ENCODE results near the gene B3GALNT1.
A peak's percentile ranks its signal among the peaks of the same experiment; 100 is the strongest.
"Not testable (repeated sequence)": the region's sequence is repeated elsewhere in the genome, so short reads cannot be mapped to it uniquely, and the experiment has no call there.

The B3GALNT1 gene

DNA sequence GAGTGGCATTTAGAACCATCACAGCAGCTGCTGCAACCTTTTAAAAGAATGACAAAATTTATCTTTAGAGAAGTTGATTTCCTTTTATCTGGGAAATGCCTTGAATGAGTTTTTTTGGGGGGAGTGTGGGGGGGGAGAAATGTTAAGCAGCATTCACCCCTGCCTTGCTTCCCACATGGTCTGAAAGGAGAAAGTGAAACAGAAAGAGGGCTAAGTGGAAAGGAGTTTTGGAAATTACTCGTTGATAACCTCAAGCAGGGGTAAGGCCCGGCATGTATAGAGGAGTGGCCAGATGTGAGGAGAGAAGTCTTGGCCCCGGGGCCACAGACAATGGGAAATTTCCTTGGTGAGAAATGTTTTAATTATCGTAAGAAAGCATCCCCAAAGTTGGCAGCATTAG is 23.5 kb downstream of the B3GALNT1 start:
- no peak for DNase-seq (ENCODE audit: low spot score)

GRCh38 chr3:161073181-161073580 is 32.0 kb downstream of the B3GALNT1 start:
- no peak for DNase-seq (ENCODE audit: low spot score)

GRCh38 chr3:161072751-161073150 is 32.4 kb downstream of the B3GALNT1 start:
- no peak for DNase-seq (ENCODE audit: low spot score)

DNA sequence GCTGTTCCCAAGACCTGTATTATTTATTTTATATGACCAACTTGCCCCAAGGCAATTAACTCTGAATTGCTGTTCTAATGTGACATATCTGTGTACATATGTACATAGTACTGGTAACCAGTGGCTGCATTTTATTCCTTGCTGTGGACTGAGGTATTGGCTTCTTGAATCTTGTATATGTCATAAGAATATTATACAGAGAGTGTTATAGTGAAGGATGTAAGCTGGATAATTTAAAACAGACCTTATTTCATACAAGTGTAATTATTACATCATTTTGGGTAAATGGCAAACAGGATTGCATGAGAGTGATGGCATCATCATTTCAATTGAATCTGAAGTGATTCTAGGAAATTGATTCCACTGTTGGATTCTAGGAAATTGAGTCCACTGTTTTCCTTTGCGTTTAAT is 32.9 kb downstream of the B3GALNT1 start:
- DNase-seq (ENCODE audit: low spot score), result no peak

DNA sequence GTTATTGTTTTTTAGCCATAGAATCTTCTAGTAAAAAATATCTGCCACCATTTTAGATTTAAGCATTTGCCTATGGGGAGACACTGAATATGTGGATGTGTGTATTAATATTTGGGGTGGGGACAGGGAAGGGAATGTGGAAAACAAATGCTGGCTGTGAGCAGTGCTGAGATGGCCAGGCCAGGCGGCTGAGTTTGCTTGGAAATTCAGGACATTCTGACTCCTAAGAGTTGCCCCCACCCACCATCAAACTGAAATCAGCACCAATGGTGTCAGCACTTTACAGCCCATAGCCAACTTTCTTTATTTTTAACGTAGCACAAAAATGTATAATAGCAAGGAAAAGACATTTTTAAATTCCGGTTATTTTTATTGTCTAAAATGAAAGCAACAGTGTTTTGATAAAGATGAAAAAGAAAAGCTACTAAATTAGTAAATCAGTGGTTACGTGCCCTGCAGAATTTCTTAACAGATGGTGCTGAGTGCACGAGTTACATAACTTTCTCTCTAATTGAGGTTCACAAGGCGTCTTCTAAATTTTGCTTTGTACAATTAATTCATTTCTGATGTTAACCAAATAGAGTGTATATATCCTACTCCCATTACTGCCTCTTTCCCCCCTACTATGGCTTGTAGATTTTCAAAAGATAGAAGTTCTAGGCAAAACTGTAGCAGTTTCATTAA is 34.0 kb downstream of the B3GALNT1 start:
- no peak for DNase-seq (ENCODE audit: low spot score)

DNA sequence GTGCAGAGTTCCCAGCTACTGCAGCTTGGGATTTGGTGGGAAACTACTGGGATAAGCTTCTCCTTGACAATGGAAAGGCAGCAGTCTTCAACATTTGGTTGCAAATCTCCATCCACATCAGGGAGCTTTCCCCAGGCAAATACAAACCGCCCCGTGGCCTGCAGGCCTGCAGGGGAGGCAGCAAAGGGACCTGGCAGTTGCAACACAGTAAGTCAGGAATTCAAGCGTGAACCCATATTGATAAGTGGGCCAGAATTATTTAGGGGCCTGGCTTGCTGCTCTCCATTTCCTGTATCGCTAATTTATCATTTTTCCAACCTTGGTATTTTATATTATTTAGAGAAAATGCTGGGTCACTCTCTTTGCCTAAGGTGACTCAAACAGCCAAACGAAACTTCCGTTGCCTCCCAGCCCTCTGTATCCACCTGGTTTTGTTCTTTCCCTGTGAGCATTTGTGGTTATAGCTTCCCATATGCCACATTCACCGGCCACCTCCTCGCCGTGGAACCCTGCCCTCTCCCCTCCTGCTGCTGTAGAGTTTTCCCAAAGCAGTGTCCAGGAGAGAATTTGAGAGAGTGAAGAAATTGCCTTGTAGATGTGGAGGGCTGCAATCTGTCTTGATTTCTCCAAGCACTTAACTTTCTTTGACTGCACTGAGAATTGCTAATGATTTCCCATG is 34.8 kb downstream of the B3GALNT1 start:
- DNase-seq (ENCODE audit: low spot score), result no peak

- DNase-seq (ENCODE audit: low spot score), result peak; percentile 57
These were observed 35.5 kb downstream of the B3GALNT1 start for GRCh38 chr3:161069511-161070251.

GRCh38 chr3:161067335-161067734 is 37.8 kb downstream of the B3GALNT1 start:
- DNase-seq (ENCODE audit: low spot score), result no peak

DNA sequence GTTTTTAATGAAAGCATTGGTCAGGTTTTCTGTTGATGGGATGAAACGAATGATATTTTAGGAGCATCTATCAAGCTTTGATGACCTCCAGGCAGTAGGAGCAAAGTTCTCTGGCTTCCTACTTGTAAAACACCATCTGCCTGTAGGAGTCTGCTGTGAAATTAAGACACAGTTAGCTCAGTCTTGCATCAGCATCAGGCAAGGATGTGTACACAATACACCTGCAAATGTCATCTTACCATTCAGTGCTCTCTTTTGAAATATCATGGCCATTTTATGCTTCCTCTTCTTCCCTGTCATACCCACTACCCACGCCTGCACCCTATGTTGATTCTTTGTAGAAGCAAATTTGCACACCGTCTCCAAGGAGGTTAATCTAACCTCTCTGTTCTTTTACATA is 38.2 kb downstream of the B3GALNT1 start:
- no peak for DNase-seq (ENCODE audit: low spot score)

- DNase-seq (ENCODE audit: low spot score), result no peak
These were observed 40.7 kb downstream of the B3GALNT1 start for GRCh38 chr3:161064413-161064812.

GRCh38 chr3:161054860-161055604 is 50.1 kb downstream of the B3GALNT1 start:
- no peak for DNase-seq (ENCODE audit: low spot score)

GRCh38 chr3:161051856-161052255 is 53.3 kb downstream of the B3GALNT1 start:
- DNase-seq (ENCODE audit: low spot score), result no peak

- DNase-seq (ENCODE audit: low spot score), result no peak
These were observed 54.2 kb downstream of the B3GALNT1 start for GRCh38 chr3:161050935-161051334.

DNA sequence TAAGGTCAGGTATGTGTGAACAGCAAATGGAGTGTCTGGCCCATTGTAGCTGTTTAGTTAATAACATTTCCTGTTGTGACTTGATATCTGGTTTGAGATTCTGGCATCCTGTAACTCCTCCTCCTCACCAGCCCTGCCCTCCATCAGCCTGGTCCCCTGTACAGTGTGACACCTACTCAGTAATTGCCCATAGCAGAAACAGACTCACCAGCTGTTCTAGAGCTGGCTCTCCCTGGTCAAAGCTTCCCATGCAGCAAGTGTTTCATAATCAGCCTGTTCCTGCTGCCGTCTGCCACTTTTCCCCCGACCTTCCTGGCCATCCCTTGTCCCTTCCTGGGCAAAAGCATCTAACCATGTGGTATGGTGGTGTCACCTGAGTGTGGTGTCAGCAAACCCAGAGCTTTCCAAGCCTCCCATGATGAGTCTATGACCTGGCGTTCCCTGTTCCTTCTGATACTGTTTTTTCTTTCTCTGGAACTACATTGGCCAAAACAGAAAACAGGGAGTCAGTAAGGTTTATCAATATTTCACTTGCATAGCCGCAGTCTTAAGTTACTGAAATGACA is 55.4 kb downstream of the B3GALNT1 start:
- no peak for DNase-seq (ENCODE audit: low spot score)

GRCh38 chr3:161043336-161044035 is 61.7 kb downstream of the B3GALNT1 start:
- no peak for DNase-seq (ENCODE audit: low spot score)

- no peak for DNase-seq (ENCODE audit: low spot score)
These were observed 63.1 kb downstream of the B3GALNT1 start for GRCh38 chr3:161042023-161042501.

- no peak for DNase-seq (ENCODE audit: low spot score)
These were observed 66.4 kb downstream of the B3GALNT1 start for GRCh38 chr3:161038725-161039124.

- no peak for DNase-seq (ENCODE audit: low spot score)
These were observed 69.4 kb downstream of the B3GALNT1 start for GRCh38 chr3:161035711-161036110.

GRCh38 chr3:161034913-161035550 is 70.1 kb downstream of the B3GALNT1 start:
- not testable (repeated sequence) for DNase-seq (ENCODE audit: low spot score)

All from RKO (cell line).